ENCODE data around the gene OR4C45. TPM values are rescaled to one million over a fixed set of nuclear protein-coding genes. Genes with fewer than 3 reads are reported as not detected.

OR4C45 gene
- total RNA-seq, 1 donor from 2014 or later: not detected

- ATAC-seq (ENCODE audit: low read depth) (no peak), DNase-seq (no peak)
- Mint-ChIP-seq H3K4me1 (no peaks in the 10 kb centered on the region), H3K27ac (no peak overlapping the region), H3K4me3 (no peak overlapping the region), H3K27me3 (no peaks in the 10 kb centered on the region), H3K36me3 (ENCODE audit: low read depth) (no peaks in the 10 kb centered on the region), H3K9me3 (peaks cover 13% of the 10 kb centered on the region)
- no peak for TF ChIP-seq CTCF (IDR thresholded peaks at IDR 0.05)
- CTCF ChIA-PET: no interaction called here
- POLR2A ChIA-PET: no interaction called here
- intact Hi-C loops (cut with micrococcal nuclease): no loop called here
Measured at GRCh38 chr11:50080256-50080655, 47.6 kb downstream of the OR4C45 start.

Other genes starting within 250 kb of the OR4C45 start
- not detected in 2 replicates for gene OR4C13, start 80.5 kb upstream of the OR4C45 start, total RNA-seq
- gene OR4C12, start 50.3 kb upstream of the OR4C45 start, total RNA-seq: not detected in 2 replicates

Measured in activated B cell treated with CpG ODN at 0.5 μM for 24 hours (primary cell).